GM11168 (cell line): Measurements from ENCODE around the gene GAS2.
"Not testable (repeated sequence)": the region's sequence is repeated elsewhere in the genome, so short reads cannot be mapped to it uniquely, and the experiment has no call there.

ENCODE experiments used
- in situ Hi-C: fragments of 300-500 bp; cut with MboI; formaldehyde crosslinking; loops from one replicate; pipeline ENCODE4 v1.12.0; 2022; ENCODE audit warnings: low sequenced_read_pairs; ENCODE audit not compliant: unreplicated experiment

The GAS2 gene

GRCh38 chr11:22666325-22666687, at the start of gene GAS2:
GAS2 (plus strand) TSS chr11:22666611; CDS start chr11:22674870, 8,259 bp downstream.
- in situ Hi-C loops: no loop called here

DNA sequence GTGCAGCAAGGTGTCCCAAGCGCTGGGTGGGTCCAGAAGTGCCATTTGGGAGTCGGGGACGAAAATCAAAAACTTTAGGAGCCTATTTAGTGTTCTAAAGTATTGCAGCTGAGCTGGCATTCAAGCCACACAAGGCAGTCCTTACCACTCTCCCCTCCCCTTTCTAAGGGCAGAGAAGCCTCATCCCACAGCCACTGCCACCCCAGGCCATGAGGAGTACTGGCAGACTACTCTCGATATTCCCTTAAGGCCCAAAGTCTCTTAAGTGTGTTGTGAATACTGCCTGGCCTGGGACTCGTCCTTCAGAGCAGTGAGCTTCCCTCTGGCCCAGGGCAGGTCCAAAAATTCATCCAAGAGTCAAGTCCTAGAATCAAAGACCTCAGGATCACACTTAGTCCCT, 48.5 kb upstream of the GAS2 start:
- in situ Hi-C loops: no loop called here

GRCh38 chr11:22624742-22625447, 41.5 kb upstream of the GAS2 start:
- in situ Hi-C loops: no loop called here

GRCh38 chr11:22625448-22626287, 40.7 kb upstream of the GAS2 start, which contains the start of gene FANCF:
FANCF (minus strand) TSS chr11:22625823; CDS start chr11:22625810, 13 bp downstream.
- in situ Hi-C loops: no loop called here

DNA sequence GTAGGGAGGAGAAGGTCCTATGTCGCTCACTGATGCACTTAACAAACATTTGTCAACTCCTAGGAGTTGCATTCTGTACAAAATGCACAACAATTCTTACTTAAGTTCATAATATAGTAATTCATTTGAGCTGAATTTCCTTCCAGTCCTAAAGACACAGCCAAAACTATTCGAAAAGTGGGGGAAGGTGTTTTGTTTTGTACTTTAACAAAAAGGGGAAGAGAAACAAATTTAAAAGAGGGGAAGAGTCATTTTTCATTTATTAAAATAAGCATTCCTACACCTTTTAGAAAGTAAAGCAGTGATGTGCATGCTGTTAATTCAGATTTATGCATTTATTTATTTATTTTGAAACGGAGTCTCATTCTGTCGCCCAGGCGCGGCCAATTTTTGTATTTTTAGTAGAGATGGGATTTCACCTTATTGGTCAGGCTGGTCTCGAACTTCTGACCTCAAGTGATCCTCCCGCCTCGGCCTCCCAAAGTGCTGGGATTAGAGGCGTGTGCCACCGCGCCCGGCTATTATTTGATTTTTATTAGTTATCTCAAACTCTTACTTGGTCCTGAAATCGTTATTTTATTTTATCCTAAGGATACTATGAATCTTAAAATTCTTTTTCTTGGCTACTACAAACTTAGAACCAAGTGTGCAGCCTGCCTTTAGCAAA, 39.7 kb upstream of the GAS2 start:
- in situ Hi-C loops: no loop called here

DNA sequence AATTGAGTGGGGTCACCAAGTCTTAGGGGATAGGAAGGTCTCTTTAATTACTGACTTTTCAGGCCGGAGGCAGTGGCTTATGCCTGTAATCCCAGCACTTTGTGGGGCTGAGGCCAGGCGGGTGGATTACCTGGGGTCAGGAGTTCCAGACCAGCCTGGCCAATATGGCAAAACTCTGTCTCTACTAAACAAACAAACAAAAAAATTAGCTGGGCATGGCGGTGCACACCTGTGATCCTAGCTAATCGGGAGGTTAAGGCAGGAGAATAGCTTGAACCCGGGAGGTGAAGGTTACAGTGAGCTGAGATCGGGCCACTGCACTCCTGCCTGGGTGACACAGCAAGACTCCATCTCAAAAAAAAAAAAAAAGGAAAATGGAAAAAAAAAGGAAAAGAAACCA, 39.0 kb upstream of the GAS2 start:
- in situ Hi-C loops: no loop called here

DNA sequence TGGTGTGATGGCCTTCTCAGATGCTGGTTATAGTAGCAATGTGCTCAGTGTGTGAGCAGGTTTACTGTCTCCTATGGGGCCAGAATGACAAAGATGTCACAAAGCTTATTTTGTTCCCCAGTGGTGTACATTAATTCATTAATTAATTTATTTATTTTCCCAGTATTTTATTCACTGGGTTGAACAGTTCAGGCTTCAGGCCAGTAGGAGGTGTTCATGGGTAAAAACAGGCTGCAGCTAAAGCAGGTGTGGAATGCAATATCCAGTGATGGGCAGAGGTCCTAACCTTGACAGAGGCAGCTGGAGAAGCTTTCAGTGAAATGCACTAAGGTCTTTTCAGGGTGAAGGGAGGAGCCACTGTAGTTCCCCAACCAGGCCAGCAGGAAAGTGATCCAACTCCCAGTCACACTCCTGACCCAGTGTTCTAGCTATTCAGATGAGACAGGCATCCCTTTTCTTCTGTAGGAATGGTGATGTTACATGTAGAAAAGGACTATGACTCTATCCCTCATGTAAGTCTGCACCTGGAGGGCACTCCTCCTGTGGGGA, 33.0 kb upstream of the GAS2 start:
- in situ Hi-C loops: no loop called here

- in situ Hi-C loops: no loop called here
Measured at GRCh38 chr11:22634897-22635629, 31.3 kb upstream of the GAS2 start.

DNA sequence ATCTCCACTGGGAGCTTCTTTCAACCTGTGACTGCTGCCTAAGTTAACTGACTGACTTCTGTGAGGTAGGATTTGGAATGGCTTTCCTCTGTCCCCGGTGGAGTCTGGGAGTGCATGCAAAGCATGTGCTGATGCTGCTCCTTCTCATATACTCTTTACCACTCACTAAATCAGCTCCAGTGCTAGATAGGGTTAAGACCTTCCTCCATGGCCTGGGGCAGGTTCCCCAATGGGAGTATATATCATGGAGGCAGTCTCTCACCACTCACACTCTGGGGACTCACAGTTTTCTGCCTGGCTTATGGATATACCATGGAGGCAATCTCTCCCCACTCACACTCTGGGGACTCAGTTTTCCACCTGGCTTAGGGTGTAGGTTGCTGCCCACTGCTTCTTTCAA, 30.7 kb upstream of the GAS2 start:
- in situ Hi-C loops: no loop called here

DNA sequence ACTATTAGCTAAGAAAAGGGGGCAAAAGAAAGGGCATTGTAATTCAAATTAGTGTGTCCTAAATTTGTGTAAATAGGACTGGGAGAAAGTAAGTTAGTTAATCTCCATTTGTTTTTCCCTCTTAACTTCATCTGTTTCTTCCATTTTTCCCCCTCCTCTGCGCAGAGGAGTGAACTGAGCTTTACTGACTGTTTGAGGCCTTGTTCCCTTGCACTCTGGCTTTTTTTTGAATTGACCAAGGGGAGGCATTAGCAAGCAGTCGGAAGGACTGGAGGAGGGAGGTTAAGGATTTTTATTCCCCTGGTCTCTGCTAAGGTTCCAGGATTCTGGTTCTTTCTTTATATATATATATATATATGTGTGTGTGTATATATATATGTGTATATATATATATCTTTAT, 25.5 kb upstream of the GAS2 start:
- in situ Hi-C loops: no loop called here

GRCh38 chr11:22641559-22641958, 24.9 kb upstream of the GAS2 start:
- in situ Hi-C loops: no loop called here

DNA sequence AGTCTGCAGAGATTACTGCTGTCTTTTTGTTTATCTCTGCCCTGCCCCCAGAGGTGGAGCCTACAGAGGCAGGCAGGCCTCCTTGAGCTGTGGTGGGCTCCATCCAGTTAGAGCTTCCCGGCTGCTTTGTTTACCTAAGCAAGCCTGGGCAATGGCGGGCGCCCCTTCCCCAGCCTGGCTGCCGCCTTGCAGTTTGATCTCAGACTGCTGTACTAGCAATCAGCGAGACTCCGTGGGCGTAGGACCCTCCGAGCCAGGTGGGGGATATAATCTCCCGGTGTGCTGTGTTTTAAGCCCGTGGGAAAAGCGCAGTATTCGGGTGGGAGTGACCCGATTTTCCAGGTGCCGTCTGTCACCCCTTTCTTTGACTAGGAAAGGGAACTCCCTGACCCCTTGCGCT, 14.1 kb upstream of the GAS2 start:
- in situ Hi-C loops: not testable (repeated sequence)

- in situ Hi-C loops: no loop called here
Measured at GRCh38 chr11:22656130-22656529, 10.3 kb upstream of the GAS2 start.

DNA sequence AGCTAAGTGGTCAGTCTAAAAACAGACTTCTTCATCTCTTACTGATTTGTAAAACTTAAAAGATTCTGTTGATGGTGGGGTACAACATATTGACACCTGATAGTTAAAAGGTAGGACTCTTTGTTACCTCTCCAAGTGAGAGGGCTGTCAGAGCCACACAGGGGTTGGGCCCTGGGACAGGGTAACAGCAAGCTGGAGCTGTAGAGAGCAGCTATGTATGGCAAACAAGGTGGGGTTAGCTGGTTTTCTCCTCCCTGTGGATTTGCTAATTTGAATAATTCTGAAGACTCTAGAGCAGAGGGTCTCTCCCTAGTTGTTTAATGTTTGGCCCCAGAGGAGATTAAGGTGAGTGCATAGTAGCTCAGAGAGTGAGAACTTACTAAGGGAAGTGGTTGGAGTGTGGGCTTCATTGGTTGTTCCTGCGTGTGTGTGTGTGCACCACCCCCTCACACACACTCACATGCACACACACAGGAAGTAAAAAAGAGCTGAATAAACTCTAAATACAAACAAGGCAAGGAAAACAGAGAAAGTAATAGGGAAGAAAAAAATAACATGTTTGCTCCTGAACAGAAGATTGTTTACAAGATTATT, 9.2 kb upstream of the GAS2 start:
- in situ Hi-C loops: no loop called here

- in situ Hi-C loops: no loop called here
Measured at GRCh38 chr11:22659783-22660182, 6.6 kb upstream of the GAS2 start.

- in situ Hi-C loops: no loop called here
Measured at GRCh38 chr11:22666688-22667439, 453 bp downstream of the GAS2 start.

- in situ Hi-C loops: no loop called here
Measured at GRCh38 chr11:22668005-22668796, 1.8 kb downstream of the GAS2 start.

DNA sequence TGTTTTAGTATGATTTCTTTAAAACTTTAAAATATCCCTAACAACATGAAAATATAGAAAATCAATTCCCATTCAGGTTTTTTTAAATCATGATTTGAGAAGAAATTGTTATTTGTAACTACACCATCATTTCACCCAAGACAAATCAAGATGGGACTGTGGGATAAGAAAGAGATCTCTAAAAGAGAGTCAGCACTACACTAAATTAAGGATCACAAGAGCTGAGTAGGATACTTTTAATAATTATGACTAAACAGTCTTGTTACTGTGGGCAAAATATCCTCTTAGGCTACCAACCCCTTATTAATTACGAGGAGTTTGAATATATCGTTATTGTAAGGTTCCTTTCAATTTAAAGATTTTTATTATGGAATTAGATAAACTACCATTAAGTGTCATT, 3.0 kb downstream of the GAS2 start:
- in situ Hi-C loops: no loop called here
